Measurements from ENCODE around the gene PAK2. TPM values are rescaled to one million over a fixed set of nuclear protein-coding genes. Genes with fewer than 3 reads are reported as not detected.

Gene PAK2
- total RNA-seq, 1 experiment from 2014 or later: 50.7 TPM

GRCh38 chr3:196708467-196708866, 31.2 kb upstream of the PAK2 start:
- H3K27me3 Mint-ChIP-seq (ENCODE audit: low read depth): peaks cover 20% of the 10 kb centered on the region

GRCh38 chr3:196711838-196712513, 27.7 kb upstream of the PAK2 start, which contains the start of the genes CEP19 and PIGX:
CEP19 (minus strand) TSS chr3:196712250; CDS start chr3:196708657, 3,593 bp downstream.
PIGX (plus strand) TSS chr3:196712377.
- Mint-ChIP-seq H3K9me3 (no peaks in the 10 kb centered on the region), H3K27me3 (ENCODE audit: low read depth) (peaks cover 20% of the 10 kb centered on the region), H3K27ac (no peak within 1 kb of the TSS; the same call in 1 of the 2 replicates), H3K4me3 (peak within 1 kb of the TSS; percentile 88), H3K4me1 (peaks cover 9% of the 10 kb centered on the region), H3K36me3 (no peaks in the 10 kb centered on the region)
- ChIA-PET CTCF (interaction anchor here (1.7 kb wide), 1 partner anchor 102 kb away, joined by 6 read pairs; no protein-coding TSS in a partner anchor), POLR2A (interaction anchor here (0.9 to 1.3 kb wide), 3 partner anchors 79 to 156 kb away, joined by 3 to 5 read pairs (median 3); partner anchors contain the start of genes FBXO45, SENP5 and WDR53)
- TF ChIP-seq SP1 (CRISPR knock-in tag; conservative IDR thresholded peaks at IDR 0.05): peak; percentile 67
- TF ChIP-seq ETV6 (CRISPR knock-in tag; IDR thresholded peaks at IDR 0.05): 0 out of 2 replicates have a peak, but pooled peaks have one; percentile 55
- peak; percentile 32; the same call in 1 of the 2 replicates for TF ChIP-seq GABPB1 (CRISPR knock-in tag; IDR thresholded peaks at IDR 0.05)
- TF ChIP-seq CREM (CRISPR knock-in tag; IDR thresholded peaks at IDR 0.05): no peak
- 0 out of 2 replicates have a peak, but pooled peaks have one; percentile 46 for TF ChIP-seq E2F5 (CRISPR knock-in tag; IDR thresholded peaks at IDR 0.05)
- TF ChIP-seq FOXK1 (CRISPR knock-in tag; IDR thresholded peaks at IDR 0.05): peak; percentile 18; the same call in 1 of the 2 replicates
- TF ChIP-seq HMGXB4 (CRISPR knock-in tag; IDR thresholded peaks at IDR 0.05): peak; percentile 45; the same call in 1 of the 2 replicates
- peak; percentile 69 for TF ChIP-seq ZNF423 (CRISPR knock-in tag; IDR thresholded peaks at IDR 0.05)
- TF ChIP-seq MLX (CRISPR knock-in tag; IDR thresholded peaks at IDR 0.05): no peak
- TF ChIP-seq ZNF396 (CRISPR knock-in tag; IDR thresholded peaks at IDR 0.05; ENCODE audit: borderline replicate concordance): no peak
- TF ChIP-seq KAT7 (CRISPR knock-in tag; IDR thresholded peaks at IDR 0.05; ENCODE audit: borderline replicate concordance): peak; percentile 56; the same call in 1 of the 2 replicates
- peak; percentile 35; the same call in 1 of the 2 replicates for TF ChIP-seq FOXP1 (CRISPR knock-in tag; IDR thresholded peaks at IDR 0.05; ENCODE audit: borderline replicate concordance)
- DNase-seq (ENCODE audit: low spot score): peak; percentile 65
- peak; percentile 78 for ATAC-seq

More at GRCh38 chr3:196708467-196708866, 31.2 kb upstream of the PAK2 start:
- POLR2A ChIA-PET: no interaction called here
- Mint-ChIP-seq H3K36me3 (no peaks in the 10 kb centered on the region), H3K4me3 (no peak overlapping the region), H3K9me3 (no peaks in the 10 kb centered on the region), H3K4me1 (peaks cover 9% of the 10 kb centered on the region), H3K27ac (no peak overlapping the region)
- ATAC-seq: no peak
- no peak for DNase-seq (ENCODE audit: low spot score)
- CTCF ChIA-PET: interaction anchor here (1.3 kb wide), 1 partner anchor 16 kb away, joined by 3 read pairs; no protein-coding TSS in a partner anchor
- TF ChIP-seq ZNF138 (CRISPR knock-in tag; conservative IDR thresholded peaks at IDR 0.05) (no peak), NFE2L1 (CRISPR knock-in tag; IDR thresholded peaks at IDR 0.05) (no peak), HMGXB4 (CRISPR knock-in tag; IDR thresholded peaks at IDR 0.05) (no peak), ZNF281 (CRISPR knock-in tag; IDR thresholded peaks at IDR 0.05) (no peak), NFATC4 (CRISPR knock-in tag; IDR thresholded peaks at IDR 0.05) (no peak)

All from WTC11 (cell line).